Umbilical cord (tissue), 2 donors: Measurements from ENCODE around the gene GNAS. TPM values are rescaled to one million over a fixed set of nuclear protein-coding genes. Genes with fewer than 3 reads are reported as not detected.
A peak's percentile ranks its signal among the peaks of the same experiment; 100 is the strongest.

Experiments
- DNase-seq: peaks from one replicate; pipeline ENCODE4 v3.0.0-alpha.2; 2015; ENCODE audit warnings: low spot score
- total RNA-seq: library from RNA; depleted of rRNA; stranded (reverse); fragments of >200 nt; gene quantifications from one replicate; pipeline ENCODE4 v1.2.3, GENCODE V29; 2014; ENCODE audit warnings: low replicate concordance; ENCODE audit not compliant: insufficient read depth

The GNAS gene
- total RNA-seq, 1 donor from 2014 or later: 248 TPM

- DNase-seq: no peak
Observed at GRCh38 chr20:58853976-58854637, 1.6 kb downstream of the GNAS start.

DNA sequence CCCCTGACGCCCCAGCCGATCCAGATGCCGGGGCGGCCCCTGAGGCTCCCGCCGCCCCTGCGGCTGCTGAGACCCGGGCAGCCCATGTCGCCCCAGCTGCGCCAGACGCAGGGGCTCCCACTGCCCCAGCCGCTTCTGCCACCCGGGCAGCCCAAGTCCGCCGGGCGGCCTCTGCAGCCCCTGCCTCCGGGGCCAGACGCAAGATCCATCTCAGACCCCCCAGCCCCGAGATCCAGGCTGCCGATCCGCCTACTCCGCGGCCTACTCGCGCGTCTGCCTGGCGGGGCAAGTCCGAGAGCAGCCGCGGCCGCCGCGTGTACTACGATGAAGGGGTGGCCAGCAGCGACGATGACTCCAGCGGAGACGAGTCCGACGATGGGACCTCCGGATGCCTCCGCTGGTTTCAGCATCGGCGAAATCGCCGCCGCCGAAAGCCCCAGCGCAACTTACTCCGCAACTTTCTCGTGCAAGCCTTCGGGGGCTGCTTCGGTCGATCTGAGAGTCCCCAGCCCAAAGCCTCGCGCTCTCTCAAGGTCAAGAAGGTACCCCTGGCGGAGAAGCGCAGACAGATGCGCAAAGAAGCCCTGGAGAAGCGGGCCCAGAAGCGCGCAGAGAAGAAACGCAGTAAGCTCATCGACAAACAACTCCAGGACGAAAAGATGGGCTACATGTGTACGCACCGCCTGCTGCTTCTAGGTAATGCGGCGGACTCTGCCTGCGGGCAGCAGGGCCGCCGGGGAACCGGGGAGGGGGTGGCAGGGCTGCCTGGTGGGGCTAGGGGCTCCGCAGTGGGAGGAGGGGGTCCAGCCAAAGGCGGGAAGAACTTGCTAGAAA is 2.3 kb downstream of the GNAS start:
- no peak for DNase-seq

GRCh38 chr20:58855506-58856389 is 3.2 kb downstream of the GNAS start:
- peak; percentile 55 for DNase-seq

- DNase-seq: no peak
Observed at GRCh38 chr20:58863044-58863790, 10.7 kb downstream of the GNAS start.

GRCh38 chr20:58864346-58864745 is 11.8 kb downstream of the GNAS start:
- DNase-seq: no peak

GRCh38 chr20:58865843-58866242 is 13.3 kb downstream of the GNAS start:
- no peak for DNase-seq

- DNase-seq: no peak
Observed at GRCh38 chr20:58867211-58867610, 14.7 kb downstream of the GNAS start.

GRCh38 chr20:58868795-58869194 is 16.3 kb downstream of the GNAS start:
- no peak for DNase-seq

- no peak for DNase-seq
Observed at GRCh38 chr20:58869662-58870227, 17.2 kb downstream of the GNAS start.

GRCh38 chr20:58870293-58871014 is 17.9 kb downstream of the GNAS start:
- peak; percentile 78 for DNase-seq

GRCh38 chr20:58871533-58872102 is 19.1 kb downstream of the GNAS start:
- DNase-seq: no peak

DNA sequence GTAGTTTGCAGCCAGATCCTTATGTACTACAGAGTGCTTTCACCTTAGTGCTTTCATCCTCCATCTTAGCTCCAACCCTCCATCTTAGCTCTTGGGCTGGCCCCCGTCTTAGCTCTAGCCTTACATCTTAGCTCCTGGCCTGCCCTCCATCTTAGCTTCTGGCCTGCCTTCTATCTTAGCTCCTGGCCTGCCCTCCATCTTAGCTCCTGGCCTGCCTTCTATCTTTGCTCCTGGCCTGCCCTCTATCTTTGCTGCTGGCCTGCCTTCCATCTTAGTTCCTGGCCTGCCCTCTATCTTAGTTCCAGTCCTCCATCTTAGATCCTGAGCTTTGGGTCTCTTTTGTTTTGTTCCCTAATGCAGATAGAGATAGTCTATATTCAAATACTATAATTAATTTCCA is 22.0 kb downstream of the GNAS start:
- DNase-seq: no peak

GRCh38 chr20:58875111-58875510 is 22.6 kb downstream of the GNAS start:
- no peak for DNase-seq

- no peak for DNase-seq
Observed at GRCh38 chr20:58875541-58876134, 23.1 kb downstream of the GNAS start.

- DNase-seq: peak; percentile 58
Observed at GRCh38 chr20:58876437-58876836, 23.9 kb downstream of the GNAS start.

DNA sequence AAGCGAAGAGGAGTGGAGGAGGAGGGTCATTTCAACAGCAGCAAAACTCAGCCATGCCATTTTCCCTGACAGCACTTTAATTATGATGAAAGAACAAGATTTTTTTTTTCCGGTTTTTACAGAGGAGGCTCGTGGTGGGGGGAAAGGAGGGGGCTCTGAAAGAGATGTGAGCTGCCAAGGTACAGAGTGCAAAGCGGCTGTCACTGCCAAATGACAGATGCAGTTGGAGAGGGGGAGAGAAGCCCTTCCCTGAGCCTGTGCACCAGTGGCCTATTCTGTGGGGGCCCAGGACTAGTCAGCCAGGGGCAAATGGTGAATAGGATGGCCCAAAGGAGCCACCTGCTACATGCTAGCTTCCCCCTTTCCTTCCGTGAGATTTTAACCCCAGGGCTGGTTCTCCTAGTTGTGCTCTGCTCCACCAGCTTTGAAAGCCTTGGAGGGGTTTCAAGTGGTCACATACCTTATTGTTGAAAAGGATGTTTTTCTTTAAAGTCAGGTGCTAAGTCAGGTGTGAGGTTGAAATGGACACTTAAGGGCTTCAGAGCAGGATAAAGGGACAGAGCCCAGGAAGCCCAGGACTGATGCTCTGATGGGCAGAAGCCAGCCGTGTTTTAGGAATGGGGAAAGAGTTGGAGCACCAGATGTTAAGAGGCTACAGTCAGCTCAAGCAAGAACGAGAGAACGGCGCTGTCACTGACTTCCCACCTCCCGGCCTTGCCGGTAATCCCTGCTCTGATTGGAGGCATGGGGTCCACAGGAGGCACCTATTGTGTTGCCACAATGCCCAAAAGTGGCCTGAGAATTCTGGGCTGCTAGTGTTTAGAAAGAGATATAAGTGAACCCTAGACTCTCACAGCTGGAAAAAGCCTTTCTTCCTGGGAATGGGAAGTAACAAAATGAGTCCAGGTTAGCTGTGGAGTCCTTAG is 24.8 kb downstream of the GNAS start:
- no peak for DNase-seq

DNA sequence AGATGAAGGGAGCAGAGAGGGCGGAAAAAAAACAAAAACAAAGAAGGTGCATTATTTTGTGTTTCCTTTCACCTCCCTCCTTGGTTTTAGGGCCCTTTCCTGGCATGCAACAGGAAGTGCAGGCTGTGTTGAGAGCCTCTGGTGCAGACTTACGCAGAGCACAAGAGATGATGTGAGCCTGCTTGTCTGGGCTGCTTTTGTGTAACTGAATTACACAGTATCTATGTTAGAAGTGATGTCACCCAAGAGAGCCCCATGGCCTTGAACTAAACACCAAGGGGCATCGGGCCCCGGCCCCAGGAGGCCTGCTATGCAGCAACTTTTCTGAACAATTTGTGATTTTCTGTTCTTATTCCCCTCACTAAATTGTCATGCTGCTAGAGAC is 25.5 kb downstream of the GNAS start:
- no peak for DNase-seq

DNA sequence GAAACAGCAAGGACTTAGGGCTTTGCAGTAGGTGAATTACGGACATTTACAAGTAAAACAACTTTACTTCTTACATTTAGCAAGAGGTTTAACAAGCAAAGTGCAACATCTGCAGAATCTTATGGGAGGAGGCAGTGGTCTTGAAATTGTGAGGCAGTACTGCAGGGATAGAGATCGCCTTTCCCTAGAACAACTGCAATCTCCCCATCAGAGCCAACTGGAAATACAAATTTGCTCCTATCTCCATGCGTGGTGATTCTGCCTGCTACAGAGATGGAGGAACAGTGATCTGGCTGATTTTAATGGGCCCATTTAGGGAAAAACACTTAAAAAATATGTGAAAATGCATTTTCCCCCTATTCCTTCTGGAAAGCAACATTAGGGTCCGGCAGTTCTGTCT is 25.9 kb downstream of the GNAS start:
- DNase-seq: no peak

DNA sequence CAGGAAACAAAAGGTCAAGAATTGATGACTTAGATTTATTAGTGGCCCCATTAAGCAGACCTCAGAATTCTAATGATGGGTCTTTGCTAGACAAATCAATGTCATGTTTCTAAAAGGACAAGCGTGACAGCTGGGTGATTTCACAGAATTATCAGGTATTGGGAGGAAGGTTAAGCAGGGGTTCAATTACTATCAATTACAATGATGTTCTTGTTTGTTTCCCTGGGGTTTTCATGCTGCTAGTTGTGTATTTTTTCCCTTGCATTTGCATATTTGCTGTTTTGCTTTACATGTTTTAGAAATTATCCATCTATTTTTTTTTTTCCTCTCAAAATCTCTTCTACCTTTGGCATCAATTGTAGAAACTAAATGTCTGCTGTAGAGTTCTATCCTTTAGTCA is 27.9 kb downstream of the GNAS start:
- no peak for DNase-seq
